NCI-H510A treated with DMSO at 0.1 percent for 48 hours (cell line): ENCODE results near the gene CLMN.
"Not testable (repeated sequence)": the region's sequence is repeated elsewhere in the genome, so short reads cannot be mapped to it uniquely, and the experiment has no call there.

Experiments used
- DNase-seq: peaks from one replicate; lab custom pipeline; 2025; lab: John Stamatoyannopoulos, UW

Gene CLMN

GRCh38 chr14:95217391-95217900 lies 102.3 kb downstream of the CLMN start:
- no peak for DNase-seq

GRCh38 chr14:95216008-95216407 lies 103.7 kb downstream of the CLMN start:
- no peak for DNase-seq

- no peak for DNase-seq
Observed at GRCh38 chr14:95215094-95215725, 104.5 kb downstream of the CLMN start.

- DNase-seq, result no peak
Observed at GRCh38 chr14:95213774-95214173, 105.9 kb downstream of the CLMN start.

- DNase-seq, result no peak
Observed at GRCh38 chr14:95211721-95212504, 107.8 kb downstream of the CLMN start.

- no peak for DNase-seq
Observed at GRCh38 chr14:95210699-95211098, 109.0 kb downstream of the CLMN start.

- no peak for DNase-seq
Observed at GRCh38 chr14:95208598-95208997, 111.1 kb downstream of the CLMN start.

GRCh38 chr14:95207475-95208233 lies 112.1 kb downstream of the CLMN start:
- no peak for DNase-seq

GRCh38 chr14:95206534-95206933 lies 113.2 kb downstream of the CLMN start:
- DNase-seq, result no peak

GRCh38 chr14:95204705-95205104 lies 115.0 kb downstream of the CLMN start:
- no peak for DNase-seq

- DNase-seq, result not testable (repeated sequence)
Observed at GRCh38 chr14:95201745-95202144, 118.0 kb downstream of the CLMN start.

GRCh38 chr14:95200404-95200803 lies 119.3 kb downstream of the CLMN start:
- peak; percentile 89 for DNase-seq

GRCh38 chr14:95199298-95199983 lies 120.3 kb downstream of the CLMN start:
- no peak for DNase-seq

- no peak for DNase-seq
Observed at GRCh38 chr14:95198320-95198719, 121.4 kb downstream of the CLMN start.

- peak; percentile 71 for DNase-seq
Observed at GRCh38 chr14:95197551-95197950, 122.2 kb downstream of the CLMN start.

GRCh38 chr14:95196826-95197545 lies 122.7 kb downstream of the CLMN start:
- no peak for DNase-seq

- no peak for DNase-seq
Observed at GRCh38 chr14:95196268-95196667, 123.4 kb downstream of the CLMN start.

- no peak for DNase-seq
Observed at GRCh38 chr14:95195031-95195430, 124.7 kb downstream of the CLMN start.

GRCh38 chr14:95193081-95193480 lies 126.6 kb downstream of the CLMN start:
- peak; percentile 44 for DNase-seq

GRCh38 chr14:95192311-95192710 lies 127.4 kb downstream of the CLMN start:
- DNase-seq, result no peak

GRCh38 chr14:95191445-95192199 lies 128.1 kb downstream of the CLMN start:
- no peak for DNase-seq
